ENCODE results near the gene SERPINA1. TPM values are rescaled to one million over a fixed set of nuclear protein-coding genes. Genes with fewer than 3 reads are reported as not detected.

SERPINA1 gene
- total and polyA plus RNA-seq, 2 of the 13 experiments (the other 11 are each of a cell fraction or from before 2014, with no cell fraction given) = 3,266 to 11,015 TPM

- TF ChIP-seq NR2F2 (IDR thresholded peaks at IDR 0.05; ENCODE audit: borderline replicate concordance, low read depth) (peak; percentile 89; the same call in 1 of the 2 replicates), RNF2 (conservative IDR thresholded peaks at IDR 0.05; ENCODE audit: low read depth) (no peak), ZNF235 (CRISPR knock-in tag; IDR thresholded peaks at IDR 0.05; ENCODE audit: borderline replicate concordance) (no peak), ZNF563 (CRISPR knock-in tag; IDR thresholded peaks at IDR 0.05) (peak; percentile 45; the same call in 1 of the 2 replicates), TIGD3 (CRISPR knock-in tag; IDR thresholded peaks at IDR 0.05; ENCODE audit: borderline replicate concordance) (no peak), USF2 (IDR thresholded peaks at IDR 0.05; ENCODE audit: low read depth, low read length) (no peak), USF2 (CRISPR knock-in tag; IDR thresholded peaks at IDR 0.05; ENCODE audit: borderline replicate concordance) (no peak), STAT5B (CRISPR knock-in tag; IDR thresholded peaks at IDR 0.05) (no peak), POLR2AphosphoS2 (IDR thresholded peaks at IDR 0.05; ENCODE audit: low read depth, low read length) (no peak), AKAP8 (CRISPR knock-in tag; IDR thresholded peaks at IDR 0.05) (no peak), DR1 (CRISPR knock-in tag; IDR thresholded peaks at IDR 0.05) (no peak), ZNF543 (CRISPR knock-in tag; IDR thresholded peaks at IDR 0.05) (0 out of 2 replicates have a peak, but pooled peaks have one; percentile 66), PHF21A (CRISPR knock-in tag; IDR thresholded peaks at IDR 0.05) (peak; percentile 96), SRY (CRISPR knock-in tag; IDR thresholded peaks at IDR 0.05) (no peak), SMARCC2 (IDR thresholded peaks at IDR 0.05) (no peak), ZNF598 (CRISPR knock-in tag; IDR thresholded peaks at IDR 0.05; ENCODE audit: borderline replicate concordance) (no peak), ZBTB44 (CRISPR knock-in tag; IDR thresholded peaks at IDR 0.05) (no peak), YEATS2 (CRISPR knock-in tag; IDR thresholded peaks at IDR 0.05; ENCODE audit: borderline replicate concordance) (peak; percentile 64; the same call in 1 of the 2 replicates), ZBTB42 (CRISPR knock-in tag; IDR thresholded peaks at IDR 0.05) (0 out of 2 replicates have a peak, but pooled peaks have one; percentile 63), RCOR2 (CRISPR knock-in tag; IDR thresholded peaks at IDR 0.05) (peak; percentile 94), ZNF674 (CRISPR knock-in tag; IDR thresholded peaks at IDR 0.05; ENCODE audit: low read depth) (no peak), ESRRA (CRISPR knock-in tag; IDR thresholded peaks at IDR 0.05; ENCODE audit: low read depth) (peak; percentile 54; the same call in 1 of the 2 replicates), NFKBIZ (CRISPR knock-in tag; IDR thresholded peaks at IDR 0.05) (peak; percentile 64), CERS6 (CRISPR knock-in tag; IDR thresholded peaks at IDR 0.05) (no peak), ZNF564 (CRISPR knock-in tag; IDR thresholded peaks at IDR 0.05) (peak; percentile 71; the same call in 1 of the 2 replicates), ZKSCAN8 (CRISPR knock-in tag; IDR thresholded peaks at IDR 0.05; ENCODE audit: borderline replicate concordance) (0 out of 2 replicates have a peak, but pooled peaks have one; percentile 75)
Observed at GRCh38 chr14:94395888-94396574, 7.6 kb upstream of the SERPINA1 start (continued).
